Activated naive CD8-positive, alpha-beta T cell treated with anti-CD3 and anti-CD28 coated beads, Interleukin-2, amount 10 ng/mL, durations not matched to agents 7 days and 5 days (primary cell): ENCODE measurements around the gene ARHGAP26. TPM values are rescaled to one million over a fixed set of nuclear protein-coding genes. Genes with fewer than 3 reads are reported as not detected.

Experiments used
- ATAC-seq: fragments of 150-1000 bp; cut with Tn5 transposase; one replicate; pipeline ENCODE4 v1.10.0; 2021; ENCODE audit warnings: low read depth, moderate library complexity
- POLR2A ChIA-PET: fragments of 350-600 bp; sonication (Branson Sonifier 250); formaldehyde crosslinking; loops from one replicate; lab custom pipeline; 2021; ENCODE audit warnings: antibody characterized with exemption; lab: Charles Lee
- DNase-seq: peaks from one replicate; pipeline ENCODE4 v3.0.0; 2021
- H3K27ac Mint-ChIP-seq: one replicate; pipeline ENCODE4 v1.8.0; 2022; ENCODE audit warnings: mild to moderate bottlenecking, mixed read lengths
- H3K27me3 Mint-ChIP-seq: one replicate; pipeline ENCODE4 v1.8.0; 2022; ENCODE audit warnings: mild to moderate bottlenecking, moderate library complexity, mixed read lengths
- H3K36me3 Mint-ChIP-seq: one replicate; pipeline ENCODE4 v1.8.0; 2021; ENCODE audit warnings: mild to moderate bottlenecking, mixed read lengths
- H3K4me1 Mint-ChIP-seq: one replicate; pipeline ENCODE4 v1.8.0; 2021; ENCODE audit warnings: mixed read lengths
- H3K4me3 Mint-ChIP-seq: one replicate; pipeline ENCODE4 v1.8.0; 2022; ENCODE audit warnings: mild to moderate bottlenecking, moderate library complexity, mixed read lengths
- H3K9me3 Mint-ChIP-seq: one replicate; pipeline ENCODE4 v1.8.0; 2021; ENCODE audit warnings: mixed read lengths
- total RNA-seq, 2 experiments: library from RNA; stranded (reverse); gene quantifications; one replicate each; pipeline ENCODE4 v1.2.3, GENCODE V29; 2021

ARHGAP26 gene
- total RNA-seq, 2 experiments from 2014 or later, result 30.6 to 32.0 TPM

DNA sequence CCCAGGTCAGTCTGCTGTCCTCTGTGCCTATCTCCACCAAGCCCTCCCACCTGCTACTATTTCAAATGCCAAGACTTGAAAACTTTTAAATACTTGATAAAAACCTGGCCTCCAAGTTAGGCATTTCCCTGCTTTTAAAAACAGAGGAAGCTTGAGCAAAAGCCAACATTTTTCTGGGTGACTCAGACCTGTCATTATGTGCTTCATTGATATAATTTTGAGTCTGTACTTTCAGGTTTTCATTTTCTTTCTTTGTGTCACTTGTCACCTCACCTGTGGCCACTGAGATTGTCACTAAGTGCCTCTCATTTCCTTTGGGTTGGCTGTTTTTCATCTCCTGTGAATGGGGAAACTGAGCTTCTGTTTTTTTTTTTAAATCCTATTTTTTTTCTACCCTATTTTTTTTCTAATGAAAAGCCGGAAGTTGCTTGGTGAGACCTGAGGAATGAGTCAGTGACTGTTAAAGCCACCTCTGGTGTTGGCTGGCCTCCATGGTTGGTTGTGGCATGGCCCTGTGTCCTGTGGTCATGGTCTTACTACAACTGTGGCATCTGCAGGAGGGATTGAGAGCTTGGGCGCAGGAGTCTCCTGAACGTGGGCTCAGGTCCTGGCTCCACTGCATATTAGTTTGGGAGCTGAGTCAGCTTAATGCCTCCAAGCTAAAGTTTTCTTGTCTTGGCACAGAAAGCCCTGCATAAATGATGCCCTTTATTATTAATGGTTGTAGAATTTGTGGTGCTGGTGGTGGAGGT lies 56.7 kb downstream of the ARHGAP26 start:
- H3K27ac Mint-ChIP-seq, result peak overlapping the region; percentile 25
- H3K4me3 Mint-ChIP-seq, result peak overlapping the region; percentile 37
- no peaks in the 10 kb centered on the region for H3K27me3 Mint-ChIP-seq
- peak; percentile 42 for DNase-seq
- peaks cover 3% of the 10 kb centered on the region for H3K36me3 Mint-ChIP-seq
- POLR2A ChIA-PET, result interaction anchor here (0.9 to 1.2 kb wide), 4 partner anchors 12 to 427 kb away, joined by 3 to 5 read pairs (median 4); no protein-coding TSS in a partner anchor
- H3K9me3 Mint-ChIP-seq, result no peaks in the 10 kb centered on the region
- peak; percentile 64 for ATAC-seq
- H3K4me1 Mint-ChIP-seq, result peaks cover 39% of the 10 kb centered on the region

DNA sequence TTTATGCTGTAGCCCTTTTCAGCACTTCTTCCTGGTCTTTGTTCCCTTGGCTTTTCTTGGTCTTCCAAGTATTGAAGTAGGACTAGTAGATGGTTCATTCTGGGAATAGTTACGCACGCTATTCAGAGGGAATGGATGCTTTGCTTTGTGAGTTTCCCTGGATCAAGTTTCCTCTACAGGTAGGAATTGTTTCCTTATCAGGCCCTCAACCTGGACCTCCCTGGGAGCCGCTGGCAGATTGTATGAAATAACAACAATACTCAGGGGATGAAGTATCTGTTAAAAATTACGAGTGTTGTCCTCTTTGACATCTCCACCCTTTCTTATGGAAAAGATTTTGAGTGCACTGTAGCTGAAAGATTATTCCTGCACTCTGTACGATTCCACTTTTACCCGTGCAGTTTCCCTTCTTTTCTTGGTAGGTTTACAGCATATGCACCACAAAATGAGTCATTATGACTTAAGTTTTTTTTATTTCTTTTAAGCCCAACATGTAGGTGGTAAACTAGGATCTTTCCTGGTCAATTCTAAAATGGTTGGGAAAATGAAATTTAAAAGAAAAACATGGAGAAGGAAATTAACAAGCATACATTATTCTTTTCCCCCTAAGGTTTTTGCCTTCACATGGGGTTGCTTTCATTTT lies 57.9 kb downstream of the ARHGAP26 start:
- Mint-ChIP-seq H3K27me3 (no peaks in the 10 kb centered on the region), H3K36me3 (no peaks in the 10 kb centered on the region), H3K4me1 (peaks cover 36% of the 10 kb centered on the region), H3K4me3 (no peak overlapping the region), H3K27ac (no peak overlapping the region), H3K9me3 (no peaks in the 10 kb centered on the region)
- ATAC-seq, result no peak
- POLR2A ChIA-PET, result interaction anchor here (1.2 kb wide), 1 partner anchor 428 kb away, joined by 4 read pairs; no protein-coding TSS in a partner anchor
- no peak for DNase-seq

GRCh38 chr5:142828797-142829535 lies 58.8 kb downstream of the ARHGAP26 start:
- H3K27ac Mint-ChIP-seq, result no peak overlapping the region
- H3K36me3 Mint-ChIP-seq, result peaks cover 2% of the 10 kb centered on the region
- H3K9me3 Mint-ChIP-seq, result no peaks in the 10 kb centered on the region
- no peaks in the 10 kb centered on the region for H3K27me3 Mint-ChIP-seq
- ATAC-seq (no peak), DNase-seq (no peak)
- no peak overlapping the region for H3K4me3 Mint-ChIP-seq
- H3K4me1 Mint-ChIP-seq, result peaks cover 32% of the 10 kb centered on the region
- POLR2A ChIA-PET, result interaction anchor here (1.2 kb wide), 1 partner anchor 16 kb away, joined by 3 read pairs; no protein-coding TSS in a partner anchor

DNA sequence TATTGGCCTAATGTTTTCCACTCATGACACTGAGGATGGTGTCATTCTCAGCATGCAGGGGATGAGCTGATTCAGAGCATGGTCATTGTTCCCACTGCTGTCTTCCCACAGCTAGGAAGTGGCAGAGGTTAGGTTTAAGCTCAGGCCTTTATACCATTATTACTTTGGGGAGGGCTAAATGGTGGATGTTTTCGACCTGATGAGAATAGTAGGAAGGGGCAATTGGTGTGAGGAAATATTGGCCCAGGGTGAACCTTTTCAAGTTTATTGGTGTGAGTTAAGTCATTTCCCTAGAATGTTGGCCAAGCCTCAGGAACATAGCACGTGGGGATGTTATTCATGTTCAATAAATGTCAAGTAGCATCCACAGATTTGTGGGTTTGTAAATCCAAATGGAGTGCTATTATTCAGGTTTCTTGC lies 59.6 kb downstream of the ARHGAP26 start:
- H3K27ac Mint-ChIP-seq, result no peak overlapping the region
- DNase-seq (no peak), ATAC-seq (no peak)
- H3K27me3 Mint-ChIP-seq, result no peaks in the 10 kb centered on the region
- H3K36me3 Mint-ChIP-seq, result peaks cover 4% of the 10 kb centered on the region
- H3K4me1 Mint-ChIP-seq, result peaks cover 28% of the 10 kb centered on the region
- H3K4me3 Mint-ChIP-seq, result no peak overlapping the region
- POLR2A ChIA-PET, result interaction anchor here (1.2 kb wide), 1 partner anchor 16 kb away, joined by 3 read pairs; no protein-coding TSS in a partner anchor
- H3K9me3 Mint-ChIP-seq, result no peaks in the 10 kb centered on the region

DNA sequence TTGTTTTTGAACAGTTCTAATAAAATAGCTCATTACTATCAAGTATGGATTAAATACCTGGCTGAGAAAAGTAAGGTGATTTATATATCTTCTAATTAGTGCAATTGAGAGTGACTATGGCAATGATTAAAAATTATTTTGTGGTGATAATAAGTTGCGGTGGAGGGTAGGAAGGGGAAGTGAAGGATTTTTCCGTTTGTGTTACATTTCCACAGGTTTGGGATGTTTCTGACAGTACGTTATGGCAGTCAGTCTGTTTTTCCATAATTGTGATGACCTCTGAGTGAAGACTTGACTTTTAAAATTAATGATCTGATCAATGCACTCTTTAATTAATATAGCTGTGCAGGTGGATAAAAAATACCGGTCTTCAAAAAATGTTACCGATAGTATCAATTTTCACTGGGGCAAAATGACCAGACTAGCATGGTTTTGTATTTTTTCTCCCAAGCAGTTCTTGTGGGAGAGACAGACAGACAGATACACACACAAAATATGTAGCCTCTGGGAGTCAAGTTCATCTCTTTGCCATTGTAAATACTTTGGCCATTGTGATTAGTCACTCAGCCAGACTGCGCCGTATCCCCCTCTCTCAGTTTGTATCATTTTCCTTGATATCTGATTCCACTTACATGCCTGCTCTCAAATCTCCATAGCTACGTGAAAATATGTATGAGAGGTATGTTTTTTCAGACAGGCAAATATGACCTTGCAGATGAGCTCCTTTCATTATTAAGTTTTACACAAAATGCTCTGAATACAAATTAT lies 60.2 kb downstream of the ARHGAP26 start:
- POLR2A ChIA-PET, result no interaction called here
- DNase-seq (no peak), ATAC-seq (no peak)
- no peak overlapping the region for H3K27ac Mint-ChIP-seq
- H3K4me1 Mint-ChIP-seq, result peaks cover 30% of the 10 kb centered on the region
- H3K9me3 Mint-ChIP-seq, result peaks cover under 1% of the 10 kb centered on the region
- no peaks in the 10 kb centered on the region for H3K27me3 Mint-ChIP-seq
- H3K4me3 Mint-ChIP-seq, result no peak overlapping the region
- H3K36me3 Mint-ChIP-seq, result peaks cover 5% of the 10 kb centered on the region

GRCh38 chr5:142831009-142831383 lies 60.8 kb downstream of the ARHGAP26 start:
- H3K27ac Mint-ChIP-seq, result no peak overlapping the region
- H3K9me3 Mint-ChIP-seq, result peaks cover 2% of the 10 kb centered on the region
- ATAC-seq (no peak), DNase-seq (no peak)
- no peak overlapping the region for H3K4me3 Mint-ChIP-seq
- no peaks in the 10 kb centered on the region for H3K27me3 Mint-ChIP-seq
- peaks cover 6% of the 10 kb centered on the region for H3K36me3 Mint-ChIP-seq
- POLR2A ChIA-PET, result no interaction called here
- peaks cover 32% of the 10 kb centered on the region for H3K4me1 Mint-ChIP-seq

- H3K27ac Mint-ChIP-seq, result no peak overlapping the region
- peaks cover 22% of the 10 kb centered on the region for H3K4me1 Mint-ChIP-seq
- H3K9me3 Mint-ChIP-seq, result peaks cover 2% of the 10 kb centered on the region
- POLR2A ChIA-PET, result no interaction called here
- no peaks in the 10 kb centered on the region for H3K27me3 Mint-ChIP-seq
- ATAC-seq (no peak), DNase-seq (no peak)
- H3K36me3 Mint-ChIP-seq, result peaks cover 6% of the 10 kb centered on the region
- H3K4me3 Mint-ChIP-seq, result no peak overlapping the region
These were observed 62.1 kb downstream of the ARHGAP26 start for GRCh38 chr5:142832263-142832662.

GRCh38 chr5:142833517-142834449 lies 63.6 kb downstream of the ARHGAP26 start:
- Mint-ChIP-seq H3K27me3 (no peaks in the 10 kb centered on the region), H3K4me1 (peaks cover 14% of the 10 kb centered on the region), H3K36me3 (peaks cover 6% of the 10 kb centered on the region), H3K27ac (no peak overlapping the region), H3K4me3 (no peak overlapping the region), H3K9me3 (peaks cover 2% of the 10 kb centered on the region)
- ATAC-seq (no peak), DNase-seq (no peak)
- POLR2A ChIA-PET, result no interaction called here

GRCh38 chr5:142834504-142834903 lies 64.3 kb downstream of the ARHGAP26 start:
- Mint-ChIP-seq H3K27ac (no peak overlapping the region), H3K36me3 (peaks cover 6% of the 10 kb centered on the region)

GRCh38 chr5:142835540-142835939 lies 65.4 kb downstream of the ARHGAP26 start:
- Mint-ChIP-seq H3K36me3 (peaks cover 6% of the 10 kb centered on the region), H3K27ac (no peak overlapping the region), H3K4me3 (no peak overlapping the region), H3K9me3 (peaks cover 2% of the 10 kb centered on the region), H3K27me3 (no peaks in the 10 kb centered on the region), H3K4me1 (peaks cover 12% of the 10 kb centered on the region)
- no peak for DNase-seq
- ATAC-seq, result no peak
- POLR2A ChIA-PET, result no interaction called here

More at GRCh38 chr5:142834504-142834903, 64.3 kb downstream of the ARHGAP26 start:
- ATAC-seq (no peak), DNase-seq (no peak)
- POLR2A ChIA-PET, result no interaction called here
- peaks cover 12% of the 10 kb centered on the region for H3K4me1 Mint-ChIP-seq
- H3K9me3 Mint-ChIP-seq, result peaks cover 2% of the 10 kb centered on the region
- H3K27me3 Mint-ChIP-seq, result no peaks in the 10 kb centered on the region
- no peak overlapping the region for H3K4me3 Mint-ChIP-seq

DNA sequence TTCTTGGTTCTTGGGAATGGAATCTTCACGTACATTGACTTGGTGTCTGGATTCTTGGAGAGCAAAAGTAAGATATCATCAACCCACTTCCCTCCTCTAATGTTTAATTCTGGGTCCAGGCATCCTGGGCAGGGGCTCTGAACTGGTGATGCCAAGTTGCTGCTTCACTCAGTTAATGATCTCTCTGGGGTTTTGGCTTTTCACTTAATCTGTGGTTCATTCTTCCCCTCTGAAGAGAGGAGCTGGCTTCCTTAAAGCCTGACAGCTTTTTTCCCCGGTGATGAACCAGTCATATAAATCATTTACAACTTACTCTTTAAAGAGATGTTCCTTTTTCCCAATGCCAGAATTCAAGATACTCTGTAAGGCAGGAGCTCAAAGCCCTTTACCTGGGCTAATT lies 65.9 kb downstream of the ARHGAP26 start:
- Mint-ChIP-seq H3K4me3 (no peak overlapping the region), H3K9me3 (peaks cover 2% of the 10 kb centered on the region), H3K4me1 (peaks cover 12% of the 10 kb centered on the region), H3K27ac (no peak overlapping the region), H3K27me3 (no peaks in the 10 kb centered on the region), H3K36me3 (peaks cover 6% of the 10 kb centered on the region)
- ATAC-seq, result no peak
- POLR2A ChIA-PET, result no interaction called here
- DNase-seq, result no peak
